Measurements from ENCODE around the gene GGTLC1.
"Not testable (repeated sequence)": the region's sequence is repeated elsewhere in the genome, so short reads cannot be mapped to it uniquely, and the experiment has no call there.

DNA sequence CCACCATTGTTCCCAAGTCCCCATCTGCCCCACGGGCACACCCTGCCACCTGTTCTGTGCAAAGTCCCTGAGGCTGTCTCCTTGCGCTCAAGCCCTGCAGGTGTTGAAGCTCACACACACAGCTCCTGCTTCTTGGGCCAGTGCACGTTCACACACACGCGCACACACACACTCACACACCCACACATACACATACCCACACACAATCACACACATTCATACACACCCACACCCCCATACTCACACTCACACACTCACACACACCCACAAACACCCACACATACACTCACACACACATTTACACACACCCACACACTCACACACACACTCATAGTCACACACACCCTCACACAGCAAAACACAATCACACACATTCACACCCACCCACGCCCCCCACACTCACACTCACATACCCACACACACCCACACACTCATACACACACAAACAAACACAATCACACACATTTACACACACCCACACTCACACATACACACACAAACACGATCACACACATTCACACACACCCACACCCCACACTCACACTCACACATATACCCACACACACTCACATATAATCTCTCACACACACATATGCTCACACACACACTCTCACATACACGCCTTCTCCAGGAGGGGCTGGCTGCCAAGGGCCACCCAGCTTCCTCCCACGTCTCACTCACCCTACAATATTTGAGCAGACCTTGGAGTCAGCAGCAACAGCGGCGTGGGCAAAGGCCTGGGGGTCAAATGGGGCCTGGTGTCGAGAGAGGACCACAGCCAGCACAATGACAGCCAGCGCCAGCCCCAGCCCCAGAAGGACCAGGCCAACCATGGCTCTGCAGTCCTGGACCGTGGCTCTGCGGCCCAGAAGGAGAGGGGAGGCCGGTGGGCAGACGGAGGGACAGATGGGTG is 8.4 kb downstream of the GGTLC1 start:
- not testable (repeated sequence) for TF ChIP-seq EZH2 (IDR thresholded peaks at IDR 0.05; ENCODE audit: borderline replicate concordance, low read length)
- TF ChIP-seq, protein P1, sequence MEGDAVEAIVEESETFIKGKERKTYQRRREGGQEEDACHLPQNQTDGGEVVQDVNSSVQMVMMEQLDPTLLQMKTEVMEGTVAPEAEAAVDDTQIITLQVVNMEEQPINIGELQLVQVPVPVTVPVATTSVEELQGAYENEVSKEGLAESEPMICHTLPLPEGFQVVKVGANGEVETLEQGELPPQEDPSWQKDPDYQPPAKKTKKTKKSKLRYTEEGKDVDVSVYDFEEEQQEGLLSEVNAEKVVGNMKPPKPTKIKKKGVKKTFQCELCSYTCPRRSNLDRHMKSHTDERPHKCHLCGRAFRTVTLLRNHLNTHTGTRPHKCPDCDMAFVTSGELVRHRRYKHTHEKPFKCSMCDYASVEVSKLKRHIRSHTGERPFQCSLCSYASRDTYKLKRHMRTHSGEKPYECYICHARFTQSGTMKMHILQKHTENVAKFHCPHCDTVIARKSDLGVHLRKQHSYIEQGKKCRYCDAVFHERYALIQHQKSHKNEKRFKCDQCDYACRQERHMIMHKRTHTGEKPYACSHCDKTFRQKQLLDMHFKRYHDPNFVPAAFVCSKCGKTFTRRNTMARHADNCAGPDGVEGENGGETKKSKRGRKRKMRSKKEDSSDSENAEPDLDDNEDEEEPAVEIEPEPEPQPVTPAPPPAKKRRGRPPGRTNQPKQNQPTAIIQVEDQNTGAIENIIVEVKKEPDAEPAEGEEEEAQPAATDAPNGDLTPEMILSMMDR (conservative IDR thresholded peaks at IDR 0.05 in 1 of 2, IDR thresholded peaks at IDR 0.05 in 1 of 2; ENCODE audit: extremely low read depth in 1 of 2, insufficient read depth in 1 of 2, low read depth in 1 of 2, low read length in 2 of 2): not testable (repeated sequence)
